B cell (primary cell): Measurements from ENCODE around the gene OASL. TPM values are rescaled to one million over a fixed set of nuclear protein-coding genes. Genes with fewer than 3 reads are reported as not detected.

Source experiments
- ATAC-seq: fragments of 200-7000 bp; cut with Tn5 transposase; one replicate; pipeline ENCODE4 v1.10.0; 2021; ENCODE audit warnings: low read depth, mild to moderate bottlenecking, moderate number of reproducible peaks, moderate library complexity
- CTCF ChIA-PET: fragments of 350-600 bp; sonication (Branson Sonifier 250); formaldehyde crosslinking; loops from one replicate; lab custom pipeline; 2021; ENCODE audit warnings: antibody characterized with exemption, inconsistent platforms; lab: Charles Lee
- POLR2A ChIA-PET: fragments of 350-600 bp; sonication (Branson Sonifier 250); formaldehyde crosslinking; loops from one replicate; lab custom pipeline; 2021; ENCODE audit warnings: antibody characterized with exemption; lab: Charles Lee
- DNase-seq: peaks from one replicate; pipeline ENCODE4 v3.0.0; 2013
- H2AFZ ChIP-seq: 2 replicates; pipeline ENCODE4 v1.6.1; 2012; ENCODE audit warnings: mild to moderate bottlenecking, low read depth, low read length; ENCODE audit not compliant: insufficient read depth, poor library complexity, severe bottlenecking
- H3K27ac ChIP-seq, 2 donors: 1 replicate in 1 of 2; 2 replicates in 1 of 2; pipeline ENCODE4 v1.5.1; 2012 to 2013; ENCODE audit warnings: low read length in 2 of 2, mild to moderate bottlenecking in 2 of 2, moderate library complexity in 1 of 2
- H3K27me3 ChIP-seq, 4 experiments: fragments of 200-600 bp in 1 of 4; sonication (generic) in 1 of 4; replicated peaks in 1 of 4; 1 replicate in 2 of 4; 2 replicates in 2 of 4; pipeline versions ENCODE4 v1.6.1 to v1.7.0; 2013 to 2016; ENCODE audit warnings: low read length in 3 of 4, mild to moderate bottlenecking in 2 of 4, mixed read lengths in 1 of 4, moderate library complexity in 1 of 4; ENCODE audit not compliant: insufficient read depth in 4 of 4, control insufficient read depth in 3 of 4; ENCODE audit errors: control extremely low read depth in 1 of 4
- H3K36me3 ChIP-seq, 2 experiments: replicated peaks in 1 of 2; 1 replicate in 1 of 2; 2 replicates in 1 of 2; pipeline versions ENCODE4 v1.6.1 to v1.7.1; 2013; ENCODE audit warnings: low read length in 1 of 2; ENCODE audit not compliant: insufficient read depth in 2 of 2, control insufficient read depth in 1 of 2; ENCODE audit errors: control extremely low read depth in 1 of 2, extremely low read depth in 1 of 2
- H3K4me1 ChIP-seq, 2 donors: fragments of 200-600 bp in 1 of 2; sonication (generic) in 1 of 2; 1 replicate in 1 of 2; 2 replicates in 1 of 2; pipeline versions ENCODE4 v1.5.1 to v1.6.1; 2013 to 2017; ENCODE audit warnings: low read length in 2 of 2; ENCODE audit not compliant: control insufficient read depth in 2 of 2, insufficient read depth in 2 of 2
- H3K4me2 ChIP-seq: replicated peaks from 2 replicates; pipeline ENCODE3; 2012; ENCODE audit warnings: mild to moderate bottlenecking, low read depth, low read length; ENCODE audit not compliant: poor library complexity, severe bottlenecking
- H3K4me3 ChIP-seq, 5 experiments: fragments of 200-600 bp in 1 of 5; sonication (generic) in 1 of 5; 1 replicate in 3 of 5; 2 replicates in 2 of 5; pipeline versions ENCODE4 v1.5.1 to v1.7.0; 2011 to 2016; ENCODE audit warnings: low read length in 4 of 5, mild to moderate bottlenecking in 4 of 5, low read depth in 2 of 5, control low read depth in 1 of 5, moderate library complexity in 1 of 5; ENCODE audit not compliant: insufficient read depth in 1 of 5; ENCODE audit errors: control extremely low read depth in 1 of 5, extremely low read depth in 1 of 5
- H3K79me2 ChIP-seq: fragments of 200-600 bp; sonication (generic); one replicate; pipeline ENCODE4 v1.6.0; 2016; ENCODE audit warnings: low read length; ENCODE audit not compliant: control insufficient read depth, insufficient read depth
- H3K9ac ChIP-seq: fragments of 200-600 bp; sonication (generic); 2 replicates; pipeline ENCODE4 v1.6.1; 2017; ENCODE audit warnings: mild to moderate bottlenecking, low read length, moderate library complexity
- H3K9me3 ChIP-seq, 3 donors: one replicate each; pipeline versions ENCODE4 v1.6.1 to v1.7.1; 2013; ENCODE audit warnings: low read length in 2 of 3; ENCODE audit not compliant: control insufficient read depth in 2 of 3, insufficient read depth in 1 of 3; ENCODE audit errors: control extremely low read depth in 1 of 3
- H4K20me1 ChIP-seq: 2 replicates; pipeline ENCODE4 v1.6.0; 2012; ENCODE audit warnings: mild to moderate bottlenecking, low read length; ENCODE audit not compliant: insufficient read depth, control insufficient read depth, poor library complexity, severe bottlenecking
- H3K27ac Mint-ChIP-seq: one replicate; pipeline ENCODE4 v1.8.0; 2021; ENCODE audit warnings: mixed read lengths
- H3K27me3 Mint-ChIP-seq: one replicate; pipeline ENCODE4 v1.8.0; 2021; ENCODE audit warnings: mixed read lengths
- H3K4me1 Mint-ChIP-seq: one replicate; pipeline ENCODE4 v1.8.0; 2021; ENCODE audit warnings: mixed read lengths
- H3K4me3 Mint-ChIP-seq: one replicate; pipeline ENCODE4 v1.8.0; 2021; ENCODE audit warnings: mixed read lengths
- H3K9me3 Mint-ChIP-seq: one replicate; pipeline ENCODE4 v1.8.0; 2022; ENCODE audit warnings: mixed read lengths; ENCODE audit not compliant: insufficient read depth
- EZH2 ChIP-seq: IDR thresholded peaks from 2 replicates; pipeline ENCODE4 v1.6.1; 2012; ENCODE audit warnings: borderline replicate concordance, low read depth, mild to moderate bottlenecking, moderate library complexity, low read length; ENCODE audit not compliant: insufficient read depth, poor library complexity, severe bottlenecking
- WGBS: methylation state at CpG from one replicate; pipeline ENCODE4 v1.1.5; 2013; ENCODE audit warnings: missing lambda C conversion rate; ENCODE audit not compliant: insufficient coverage; 5-methylcytosine and 5-hydroxymethylcytosine counted together
- intact Hi-C: fragments of 100-400 bp; cut with micrococcal nuclease; formaldehyde crosslinking; loops from one replicate; pipeline ENCODE4 v1.10.0; 2022
- polyA plus RNA-seq: library from polyadenylated mRNA; depleted of rRNA; stranded (reverse); fragments of >200 nt; gene quantifications from 2 replicates; pipeline ENCODE4 v1.2.3, GENCODE V29; 2012
- total RNA-seq, 2 donors: library from RNA; stranded (reverse); fragments of 120-200 nt in 1 of 2; gene quantifications; 1 replicate in 1 of 2; 2 replicates in 1 of 2; pipeline versions ENCODE4 v1.2.3 to v1.2.4, GENCODE V29; 2013 to 2022
- TF ChIP-seq, protein P1 (sequence below): fragments of 200-600 bp; IDR thresholded peaks from one replicate; pipeline ENCODE4 v1.8.0; 2022; ENCODE audit warnings: antibody characterized with exemption, mild to moderate bottlenecking

The OASL gene
- total and polyA plus RNA-seq, 2 donors (not counting 1 experiment from before 2014, with no cell fraction given), result 0.18 to 1.1 TPM

GRCh38 chr12:121084229-121084628, 45.2 kb upstream of the OASL start:
- H3K27ac Mint-ChIP-seq, result no peak overlapping the region
- no peak overlapping the region for H2AFZ ChIP-seq
- no peaks in the 10 kb centered on the region for H3K9me3 Mint-ChIP-seq
- no peak overlapping the region for H3K4me3 ChIP-seq
- peaks cover 5% of the 10 kb centered on the region for H3K4me1 Mint-ChIP-seq
- TF ChIP-seq EZH2, result no peak
- TF ChIP-seq, protein P1, sequence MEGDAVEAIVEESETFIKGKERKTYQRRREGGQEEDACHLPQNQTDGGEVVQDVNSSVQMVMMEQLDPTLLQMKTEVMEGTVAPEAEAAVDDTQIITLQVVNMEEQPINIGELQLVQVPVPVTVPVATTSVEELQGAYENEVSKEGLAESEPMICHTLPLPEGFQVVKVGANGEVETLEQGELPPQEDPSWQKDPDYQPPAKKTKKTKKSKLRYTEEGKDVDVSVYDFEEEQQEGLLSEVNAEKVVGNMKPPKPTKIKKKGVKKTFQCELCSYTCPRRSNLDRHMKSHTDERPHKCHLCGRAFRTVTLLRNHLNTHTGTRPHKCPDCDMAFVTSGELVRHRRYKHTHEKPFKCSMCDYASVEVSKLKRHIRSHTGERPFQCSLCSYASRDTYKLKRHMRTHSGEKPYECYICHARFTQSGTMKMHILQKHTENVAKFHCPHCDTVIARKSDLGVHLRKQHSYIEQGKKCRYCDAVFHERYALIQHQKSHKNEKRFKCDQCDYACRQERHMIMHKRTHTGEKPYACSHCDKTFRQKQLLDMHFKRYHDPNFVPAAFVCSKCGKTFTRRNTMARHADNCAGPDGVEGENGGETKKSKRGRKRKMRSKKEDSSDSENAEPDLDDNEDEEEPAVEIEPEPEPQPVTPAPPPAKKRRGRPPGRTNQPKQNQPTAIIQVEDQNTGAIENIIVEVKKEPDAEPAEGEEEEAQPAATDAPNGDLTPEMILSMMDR, result no peak
- no peaks in the 10 kb centered on the region for H3K27me3 Mint-ChIP-seq
- H3K4me3 Mint-ChIP-seq, result no peak overlapping the region
- WGBS, result 83% methylated on average over 1 of the region's 3 CpGs
- H3K9me3 ChIP-seq, result no peaks in the 10 kb centered on the region
- H3K4me2 ChIP-seq, result no peak overlapping the region
- ChIA-PET CTCF (interaction anchor here (1.3 kb wide), 1 partner anchor 12 kb away, joined by 5 read pairs; no protein-coding TSS in a partner anchor), POLR2A (no interaction called here)
- no peaks in the 10 kb centered on the region for H3K4me1 ChIP-seq
- intact Hi-C loops, result no loop called here
- no peak for DNase-seq
- no peaks in the 10 kb centered on the region for H3K27me3 ChIP-seq
- no peak for ATAC-seq
- H3K36me3 ChIP-seq, result no peaks in the 10 kb centered on the region
- H3K9ac ChIP-seq, result no peak overlapping the region
- H4K20me1 ChIP-seq, result no peaks in the 10 kb centered on the region
- H3K27ac ChIP-seq, result no peak overlapping the region
- no peaks in the 10 kb centered on the region for H3K79me2 ChIP-seq

DNA sequence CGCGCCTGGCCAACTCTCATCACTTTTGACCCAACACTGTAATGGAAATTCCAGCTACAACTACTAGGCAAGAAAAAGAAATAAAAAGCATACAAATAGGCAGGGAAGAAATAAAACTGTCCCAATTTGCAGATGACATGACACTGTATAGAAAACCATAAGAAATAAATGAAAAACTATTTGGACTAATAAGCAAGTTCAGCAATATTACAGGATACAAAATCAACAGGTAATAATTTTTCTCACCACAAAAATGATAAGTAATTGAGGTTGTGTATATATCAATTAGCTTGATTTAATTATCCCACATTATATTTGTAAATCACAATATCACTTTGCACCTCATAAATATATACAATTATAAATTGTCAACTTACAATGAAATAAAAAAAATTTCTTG, 41.9 kb upstream of the OASL start:
- Mint-ChIP-seq H3K4me1 (no peaks in the 10 kb centered on the region), H3K27ac (no peak overlapping the region), H3K9me3 (no peaks in the 10 kb centered on the region), H3K4me3 (no peak overlapping the region), H3K27me3 (no peaks in the 10 kb centered on the region)
- Histone ChIP-seq H3K27ac (no peak overlapping the region), H3K4me2 (no peak overlapping the region), H3K4me3 (no peak overlapping the region), H3K9ac (no peak overlapping the region), H3K9me3 (no peaks in the 10 kb centered on the region), H3K27me3 (no peaks in the 10 kb centered on the region), H4K20me1 (no peaks in the 10 kb centered on the region), H2AFZ (no peak overlapping the region), H3K79me2 (no peaks in the 10 kb centered on the region), H3K4me1 (no peaks in the 10 kb centered on the region), H3K36me3 (no peaks in the 10 kb centered on the region)
- intact Hi-C loops, result no loop called here
- POLR2A ChIA-PET, result no interaction called here
- CTCF ChIA-PET, result interaction anchor here (0.9 to 1.7 kb wide), 2 partner anchors 19 to 21 kb away, joined by 3 to 4 read pairs; no protein-coding TSS in a partner anchor
- 100% methylated on average over 1 of the region's 2 CpGs for WGBS
- no peak for DNase-seq
- TF ChIP-seq, protein P1, result no peak
- TF ChIP-seq EZH2, result no peak
- no peak for ATAC-seq
